ENCODE data around the gene TNRC6B. TPM values are rescaled to one million over a fixed set of nuclear protein-coding genes. Genes with fewer than 3 reads are reported as not detected.

TNRC6B gene
- total and polyA plus RNA-seq, 8 donors: 13.7 to 40.7 (median 15.7) TPM

DNA sequence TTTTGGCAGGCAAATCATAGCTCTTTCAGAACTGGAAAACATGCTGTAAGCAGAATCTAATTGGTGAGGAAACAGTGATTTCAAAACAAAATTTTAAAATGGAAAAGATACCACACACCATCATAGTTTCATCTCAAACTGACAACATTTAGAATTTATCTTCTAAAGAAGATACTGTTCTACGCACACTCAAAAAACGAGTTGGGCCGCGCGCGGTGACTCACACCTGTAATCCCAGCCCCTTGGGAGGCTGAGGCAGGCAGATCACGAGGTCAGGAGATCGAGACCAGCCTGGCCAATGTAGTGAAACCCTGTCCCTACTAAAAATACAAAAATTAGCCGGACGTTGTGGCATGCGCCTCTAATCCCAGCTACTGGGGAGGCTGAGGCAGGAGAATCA is 124.4 kb downstream of the TNRC6B start:
- intact Hi-C loops (cut with DNase I): no loop called here
- Histone ChIP-seq H3K27me3 (no peaks in the 10 kb centered on the region), H3K4me1 (no peaks in the 10 kb centered on the region), H3K4me3 (no peak overlapping the region), H3K27ac (no peak overlapping the region), H3K36me3 (peaks cover 0 to 82% of the 10 kb centered on the region in 2 donors), H3K9me3 (no peaks in the 10 kb centered on the region)
- ATAC-seq (no peak), DNase-seq (no peak)
- TF ChIP-seq, protein P1, sequence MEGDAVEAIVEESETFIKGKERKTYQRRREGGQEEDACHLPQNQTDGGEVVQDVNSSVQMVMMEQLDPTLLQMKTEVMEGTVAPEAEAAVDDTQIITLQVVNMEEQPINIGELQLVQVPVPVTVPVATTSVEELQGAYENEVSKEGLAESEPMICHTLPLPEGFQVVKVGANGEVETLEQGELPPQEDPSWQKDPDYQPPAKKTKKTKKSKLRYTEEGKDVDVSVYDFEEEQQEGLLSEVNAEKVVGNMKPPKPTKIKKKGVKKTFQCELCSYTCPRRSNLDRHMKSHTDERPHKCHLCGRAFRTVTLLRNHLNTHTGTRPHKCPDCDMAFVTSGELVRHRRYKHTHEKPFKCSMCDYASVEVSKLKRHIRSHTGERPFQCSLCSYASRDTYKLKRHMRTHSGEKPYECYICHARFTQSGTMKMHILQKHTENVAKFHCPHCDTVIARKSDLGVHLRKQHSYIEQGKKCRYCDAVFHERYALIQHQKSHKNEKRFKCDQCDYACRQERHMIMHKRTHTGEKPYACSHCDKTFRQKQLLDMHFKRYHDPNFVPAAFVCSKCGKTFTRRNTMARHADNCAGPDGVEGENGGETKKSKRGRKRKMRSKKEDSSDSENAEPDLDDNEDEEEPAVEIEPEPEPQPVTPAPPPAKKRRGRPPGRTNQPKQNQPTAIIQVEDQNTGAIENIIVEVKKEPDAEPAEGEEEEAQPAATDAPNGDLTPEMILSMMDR (IDR thresholded peaks at IDR 0.05): no peak

DNA sequence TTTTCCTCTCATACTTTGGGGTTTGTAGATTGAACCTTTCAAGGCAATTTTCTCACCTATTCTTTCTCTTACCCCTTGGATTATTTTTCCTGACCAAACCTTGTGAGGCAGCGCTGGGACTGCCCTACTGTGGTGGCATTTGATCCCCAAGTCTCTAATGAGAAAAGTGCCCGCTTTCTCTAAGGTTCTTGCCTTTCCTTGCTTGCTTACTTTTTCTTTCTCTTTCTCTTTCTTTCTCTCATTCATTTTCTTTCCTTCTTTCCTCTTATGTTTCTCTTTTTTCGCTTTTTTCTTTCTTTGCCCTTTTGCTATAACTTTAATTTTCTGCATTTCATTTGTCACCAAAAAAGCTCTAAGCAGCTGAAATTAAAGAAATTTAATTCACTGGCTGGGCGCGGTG is 127.9 kb downstream of the TNRC6B start:
- ATAC-seq (no peak), DNase-seq (no peak)
- no peak overlapping the region for H3K27ac ChIP-seq
- no peaks in the 10 kb centered on the region for H3K4me1 ChIP-seq
- intact Hi-C loops (cut with DNase I): no loop called here
- H3K9me3 ChIP-seq: no peaks in the 10 kb centered on the region
- no peak overlapping the region for H3K4me3 ChIP-seq
- no peaks in the 10 kb centered on the region for H3K27me3 ChIP-seq
- peaks cover 0 to 92% of the 10 kb centered on the region in 2 donors for H3K36me3 ChIP-seq
- TF ChIP-seq, protein P1 (IDR thresholded peaks at IDR 0.05): no peak

DNA sequence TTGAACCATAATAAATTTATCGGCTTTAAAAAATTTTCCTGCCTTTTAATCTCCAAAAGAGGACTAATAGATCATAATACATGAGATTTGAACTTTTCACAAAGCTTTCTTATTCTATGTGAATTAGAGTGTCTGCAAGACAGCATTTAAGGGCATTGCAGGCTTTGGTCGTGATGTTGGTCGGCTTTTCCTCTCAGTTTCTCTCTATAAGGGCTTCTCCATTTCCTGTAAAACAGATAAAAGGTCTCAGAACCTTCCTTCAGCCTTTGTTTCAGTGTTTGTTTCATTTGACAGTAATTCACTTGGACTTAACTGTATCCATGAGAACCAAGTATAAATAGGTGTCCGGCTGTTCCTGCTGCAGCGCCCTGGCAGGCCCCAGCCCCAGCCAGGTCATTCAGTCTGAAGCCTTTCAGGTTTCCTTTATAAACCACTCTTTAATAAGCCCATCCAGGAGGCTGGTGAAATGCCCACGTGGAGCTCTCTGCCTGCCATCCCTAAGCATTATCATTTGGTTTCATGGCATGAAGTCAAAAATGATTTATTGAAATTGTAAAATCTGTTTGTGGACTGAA is 131.4 kb downstream of the TNRC6B start:
- Histone ChIP-seq H3K4me1 (peaks cover 0 to 13% of the 10 kb centered on the region in 2 donors), H3K27me3 (no peaks in the 10 kb centered on the region), H3K27ac (no peak overlapping the region), H3K36me3 (peaks cover 0 to 94% of the 10 kb centered on the region in 2 donors), H3K9me3 (no peaks in the 10 kb centered on the region), H3K4me3 (no peak overlapping the region)
- TF ChIP-seq, protein P1 (IDR thresholded peaks at IDR 0.05): no peak
- ATAC-seq: no peak
- DNase-seq: no peak
- intact Hi-C loops (cut with DNase I): no loop called here

DNA sequence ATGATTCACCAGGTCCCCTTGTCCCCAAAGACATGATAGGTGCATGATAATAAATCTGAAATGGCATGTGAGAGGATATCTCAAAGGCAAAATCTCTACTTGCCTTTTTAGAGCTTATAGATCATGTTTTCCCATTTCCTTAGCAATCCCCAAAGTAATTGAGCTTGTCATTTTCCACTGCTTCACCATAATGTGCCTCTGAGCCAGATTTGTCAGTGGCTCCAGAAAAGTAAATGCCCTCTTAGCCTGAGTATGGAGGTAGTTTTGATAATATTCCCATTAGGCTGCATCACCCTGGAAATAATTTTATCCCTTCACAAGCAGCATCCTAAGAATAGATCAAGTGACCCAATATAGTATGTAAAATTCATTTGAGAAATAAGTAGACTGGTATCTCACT is 131.9 kb downstream of the TNRC6B start:
- intact Hi-C loops (cut with DNase I): no loop called here
- no peak for ATAC-seq
- H3K36me3 ChIP-seq: peaks cover 0 to 94% of the 10 kb centered on the region in 2 donors
- no peak overlapping the region for H3K27ac ChIP-seq
- H3K4me3 ChIP-seq: no peak overlapping the region
- H3K9me3 ChIP-seq: no peaks in the 10 kb centered on the region
- no peak for DNase-seq
- H3K4me1 ChIP-seq: peaks cover 0 to 13% of the 10 kb centered on the region in 2 donors
- H3K27me3 ChIP-seq: no peaks in the 10 kb centered on the region
- TF ChIP-seq, protein P1 (IDR thresholded peaks at IDR 0.05): no peak

DNA sequence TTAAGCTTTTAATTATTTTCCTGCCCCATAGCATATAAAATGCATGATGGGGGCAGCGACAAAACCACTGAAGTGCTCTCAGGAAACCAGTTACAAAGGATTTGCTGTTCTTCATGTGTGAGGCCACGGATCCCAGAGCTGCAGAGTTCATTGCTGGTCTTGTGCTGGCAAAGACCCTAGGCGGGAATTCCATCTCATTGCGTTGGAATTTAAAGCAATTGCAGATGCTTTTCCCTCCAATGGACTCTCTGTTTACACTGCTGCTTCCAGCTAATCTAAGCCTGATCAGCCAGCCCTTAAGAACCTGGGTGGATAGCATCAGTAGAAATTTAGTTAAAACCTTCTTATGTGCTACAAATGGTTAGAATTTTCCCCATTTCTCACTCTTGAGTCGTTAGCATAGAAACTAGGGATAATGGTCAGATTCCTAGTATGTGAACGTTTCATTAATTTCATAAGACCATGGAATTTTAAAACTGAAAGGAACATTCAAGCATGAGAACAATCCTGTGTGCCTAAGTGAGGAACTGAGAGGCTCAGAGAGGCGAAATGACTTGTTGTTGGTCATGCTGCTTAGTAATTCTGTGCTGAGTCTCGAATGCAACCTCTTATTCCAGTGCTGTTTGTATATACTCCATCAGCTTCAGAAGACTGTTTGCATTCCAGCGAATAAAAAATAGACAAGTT is 132.5 kb downstream of the TNRC6B start:
- H3K4me3 ChIP-seq: no peak overlapping the region
- H3K9me3 ChIP-seq: no peaks in the 10 kb centered on the region
- intact Hi-C loops (cut with DNase I): no loop called here
- ATAC-seq: no peak
- H3K27me3 ChIP-seq: no peaks in the 10 kb centered on the region
- TF ChIP-seq, protein P1 (IDR thresholded peaks at IDR 0.05): no peak
- no peak overlapping the region for H3K27ac ChIP-seq
- H3K36me3 ChIP-seq: peaks cover 2 to 97% of the 10 kb centered on the region in 2 donors
- peaks cover 0 to 13% of the 10 kb centered on the region in 2 donors for H3K4me1 ChIP-seq
- DNase-seq: no peak
